GM12874 (cell line): ENCODE measurements around the gene LHX8.

Source experiments
- CTCF ChIP-seq: IDR thresholded peaks from 2 replicates; pipeline ENCODE4 v1.5.1; 2011; ENCODE audit warnings: low read depth, mild to moderate bottlenecking, control low read depth, low read length, moderate library complexity; ENCODE audit not compliant: insufficient read depth

Gene LHX8

GRCh38 chr1:75198761-75199160 lies 64.6 kb downstream of the LHX8 start:
- no peak for TF ChIP-seq CTCF

GRCh38 chr1:75202751-75203150 lies 68.6 kb downstream of the LHX8 start:
- TF ChIP-seq CTCF, result no peak

- peak; percentile 56 for TF ChIP-seq CTCF
Observed at GRCh38 chr1:75203415-75204277, 69.5 kb downstream of the LHX8 start.

GRCh38 chr1:75208862-75209261 lies 74.7 kb downstream of the LHX8 start:
- TF ChIP-seq CTCF, result no peak
